Medulla oblongata (tissue), 1 donor: Measurements from ENCODE around the gene RNF220.
A peak's percentile ranks its signal among the peaks of the same experiment; 100 is the strongest.
"Not testable (repeated sequence)": the region's sequence is repeated elsewhere in the genome, so short reads cannot be mapped to it uniquely, and the experiment has no call there.

ENCODE experiments used
- DNase-seq: peaks from one replicate; pipeline ENCODE4 v3.0.0-alpha.2; 2015; ENCODE audit errors: extremely low spot score

Gene RNF220

GRCh38 chr1:44653107-44653964, 248.3 kb downstream of the RNF220 start:
- no peak for DNase-seq

- DNase-seq: no peak
These were observed 249.6 kb downstream of the RNF220 start for GRCh38 chr1:44654621-44655187.

DNA sequence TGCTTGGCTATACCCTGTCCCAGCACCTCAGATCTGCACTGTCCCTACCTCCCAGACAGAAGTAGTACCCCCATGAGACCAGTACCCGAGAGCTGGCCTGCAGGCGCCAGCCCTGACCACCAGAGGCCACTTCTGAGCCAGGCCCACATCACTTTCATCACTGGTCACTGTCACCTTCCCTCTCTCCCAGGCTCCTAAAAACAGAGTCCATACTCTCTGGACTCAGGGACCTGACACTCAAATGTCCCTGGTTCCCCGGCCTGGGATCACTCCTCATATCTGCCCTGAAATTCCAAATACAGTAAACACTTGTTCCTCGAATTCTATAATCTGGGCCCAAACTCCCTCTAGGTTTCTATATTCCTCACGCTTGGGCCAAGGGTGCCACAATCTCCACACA, 250.6 kb downstream of the RNF220 start:
- no peak for DNase-seq

DNA sequence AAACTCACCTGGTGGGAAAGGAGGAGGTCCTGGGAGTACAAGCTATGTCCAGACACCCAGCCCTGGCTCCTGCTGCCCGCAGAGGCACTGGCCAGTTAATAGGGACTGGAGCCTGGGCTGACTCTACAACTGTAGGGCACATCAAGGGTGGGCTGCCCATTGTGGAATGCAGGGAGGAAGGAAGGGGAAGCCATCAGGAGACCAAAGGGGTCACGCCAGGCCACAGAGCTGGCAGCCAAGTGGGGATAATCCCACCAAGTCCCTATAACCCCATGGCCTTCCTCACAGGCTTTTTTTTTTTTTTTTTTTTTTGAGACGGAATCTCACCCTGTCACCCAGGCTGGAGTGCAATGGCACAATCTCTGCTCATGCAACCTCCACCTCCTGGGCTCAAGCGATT, 254.5 kb downstream of the RNF220 start:
- DNase-seq: no peak

DNA sequence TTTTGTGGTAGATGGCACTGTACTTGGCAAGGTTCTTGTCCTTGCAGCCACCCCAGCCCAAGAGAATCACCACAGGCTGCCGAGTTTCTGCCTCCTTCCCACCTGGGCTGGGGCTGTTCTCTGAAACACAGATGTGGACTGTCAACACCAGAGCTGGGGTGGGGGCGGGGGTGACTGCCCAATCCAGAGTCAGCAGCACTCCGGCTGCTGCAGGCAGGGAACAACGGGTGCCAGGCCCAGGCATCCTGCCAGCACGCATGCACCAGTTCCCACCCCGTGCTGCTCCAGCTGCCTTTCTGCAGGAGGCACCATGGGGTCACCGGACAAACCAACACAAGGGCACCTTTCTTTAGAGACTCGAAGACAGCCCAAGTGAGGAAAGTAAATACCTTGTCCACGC, 255.1 kb downstream of the RNF220 start:
- peak; percentile 88 for DNase-seq

DNA sequence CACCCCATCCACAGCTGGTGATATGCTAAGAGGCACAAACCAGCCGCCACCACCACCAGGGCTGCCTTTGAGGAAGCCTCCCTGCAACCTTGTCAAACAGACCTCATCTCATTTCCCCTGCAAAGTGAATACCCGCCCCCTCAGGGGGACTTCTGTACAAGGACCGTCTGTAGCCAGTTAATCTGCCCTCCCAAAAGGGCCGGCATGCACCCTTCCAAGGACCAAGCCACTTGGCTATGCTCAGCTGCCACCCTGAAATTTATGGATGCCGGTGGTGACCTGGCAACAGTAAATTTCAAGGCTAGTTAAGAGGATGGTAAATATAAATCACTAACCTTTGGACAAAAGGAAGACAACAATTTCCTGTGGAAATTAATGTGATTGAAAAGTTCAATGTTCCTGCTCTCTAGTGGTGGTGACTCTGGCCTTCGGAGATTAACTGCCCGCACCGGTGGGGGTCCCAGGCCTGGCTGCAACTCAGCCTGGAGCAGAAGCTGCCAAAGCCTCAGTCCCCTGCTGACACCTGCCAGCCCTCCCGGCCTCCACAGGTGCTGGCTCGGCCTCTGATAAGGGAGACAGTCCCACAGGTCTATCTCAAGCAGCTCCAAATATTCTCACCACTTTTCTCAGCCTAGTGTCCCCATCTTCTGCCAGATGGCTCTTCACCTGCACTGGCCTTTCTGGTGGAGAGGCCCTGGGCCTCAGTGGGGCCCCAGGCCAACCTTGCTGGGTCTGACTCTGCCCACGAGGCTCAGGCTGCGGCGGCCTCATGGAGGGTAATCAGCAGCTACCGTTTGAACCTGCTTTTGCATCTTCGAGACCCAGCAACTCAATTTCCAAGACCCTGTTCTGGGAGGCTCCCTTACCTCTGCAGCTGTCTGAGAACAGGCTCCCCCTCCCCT, 257.0 kb downstream of the RNF220 start:
- no peak for DNase-seq

DNA sequence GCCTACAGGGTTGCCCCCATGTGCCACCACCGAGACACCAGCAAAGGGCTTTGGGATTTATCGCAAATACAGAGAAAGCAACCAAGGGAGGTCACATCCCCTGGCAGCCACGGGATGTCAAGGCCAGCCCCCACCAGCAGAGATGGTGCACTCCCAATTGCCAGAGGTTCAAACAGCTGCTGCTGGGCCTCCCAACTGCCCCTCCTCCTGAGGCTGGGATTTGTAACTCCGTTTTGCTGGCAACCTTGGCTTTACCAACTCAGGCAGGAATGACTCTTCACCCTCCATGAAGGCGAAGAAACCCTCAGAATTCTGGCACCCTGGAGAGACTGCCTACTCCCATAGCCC, 257.6 kb downstream of the RNF220 start:
- DNase-seq: no peak

GRCh38 chr1:44663417-44663816, 258.4 kb downstream of the RNF220 start:
- DNase-seq: no peak

DNA sequence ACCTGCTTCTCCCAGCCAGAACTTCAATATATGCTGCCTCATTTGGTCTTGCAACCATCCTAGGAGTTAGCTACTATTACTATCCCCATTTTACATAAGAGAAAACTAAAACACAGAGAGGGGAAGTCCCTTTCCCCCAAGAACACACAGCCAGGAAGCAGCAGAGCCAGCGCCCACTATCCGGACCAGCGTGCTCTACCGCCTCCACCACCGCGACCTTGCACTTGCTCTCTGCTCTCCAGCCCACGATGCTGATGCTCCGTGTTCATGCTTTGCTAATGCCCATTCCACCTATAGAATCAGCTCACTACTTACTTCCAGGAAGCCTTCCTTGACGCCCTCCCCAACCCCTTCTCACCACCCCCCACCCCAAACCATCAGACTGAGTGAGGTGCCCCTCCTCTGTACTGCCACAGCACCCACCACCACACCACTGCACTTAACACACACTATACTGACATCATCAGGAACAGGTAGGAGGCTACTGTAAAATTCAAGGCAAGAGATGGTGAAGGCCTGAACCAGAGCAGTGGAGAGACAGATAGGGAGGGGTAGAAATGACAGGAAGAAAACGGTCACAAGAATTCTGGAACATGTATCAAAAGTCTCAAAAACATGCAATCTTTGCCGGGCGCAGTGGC, 259.8 kb downstream of the RNF220 start:
- no peak for DNase-seq

GRCh38 chr1:44666719-44667118, 261.7 kb downstream of the RNF220 start:
- not testable (repeated sequence) for DNase-seq

- peak; percentile 34 for DNase-seq
These were observed 265.9 kb downstream of the RNF220 start for GRCh38 chr1:44670751-44671640.

GRCh38 chr1:44672254-44672955, 267.4 kb downstream of the RNF220 start:
- peak; percentile 62 for DNase-seq

- no peak for DNase-seq
These were observed 268.1 kb downstream of the RNF220 start for GRCh38 chr1:44672961-44673674.

GRCh38 chr1:44673675-44674112, 268.6 kb downstream of the RNF220 start:
- no peak for DNase-seq

GRCh38 chr1:44674113-44675000, 269.3 kb downstream of the RNF220 start, which contains the start of the genes ARMH1 and TMEM53:
ARMH1 (plus strand) TSS chr1:44674714; CDS start chr1:44689698, 14,984 bp downstream.
TMEM53 (minus strand) TSS chr1:44674481; CDS start chr1:44674391, 90 bp downstream.
- DNase-seq: peak; percentile 100

GRCh38 chr1:44675186-44675585, 270.1 kb downstream of the RNF220 start:
- DNase-seq: no peak

GRCh38 chr1:44676484-44677200, 271.6 kb downstream of the RNF220 start:
- DNase-seq: peak; percentile 54
